ENCODE data around the gene NKIRAS2.

The NKIRAS2 gene

GRCh38 chr17:42026857-42027589 is 7.1 kb downstream of the NKIRAS2 start:
- no peak for DNase-seq (ENCODE audit: low read depth)

- no peak for DNase-seq (ENCODE audit: low read depth)
Observed at GRCh38 chr17:42027590-42027889, 7.7 kb downstream of the NKIRAS2 start.

DNA sequence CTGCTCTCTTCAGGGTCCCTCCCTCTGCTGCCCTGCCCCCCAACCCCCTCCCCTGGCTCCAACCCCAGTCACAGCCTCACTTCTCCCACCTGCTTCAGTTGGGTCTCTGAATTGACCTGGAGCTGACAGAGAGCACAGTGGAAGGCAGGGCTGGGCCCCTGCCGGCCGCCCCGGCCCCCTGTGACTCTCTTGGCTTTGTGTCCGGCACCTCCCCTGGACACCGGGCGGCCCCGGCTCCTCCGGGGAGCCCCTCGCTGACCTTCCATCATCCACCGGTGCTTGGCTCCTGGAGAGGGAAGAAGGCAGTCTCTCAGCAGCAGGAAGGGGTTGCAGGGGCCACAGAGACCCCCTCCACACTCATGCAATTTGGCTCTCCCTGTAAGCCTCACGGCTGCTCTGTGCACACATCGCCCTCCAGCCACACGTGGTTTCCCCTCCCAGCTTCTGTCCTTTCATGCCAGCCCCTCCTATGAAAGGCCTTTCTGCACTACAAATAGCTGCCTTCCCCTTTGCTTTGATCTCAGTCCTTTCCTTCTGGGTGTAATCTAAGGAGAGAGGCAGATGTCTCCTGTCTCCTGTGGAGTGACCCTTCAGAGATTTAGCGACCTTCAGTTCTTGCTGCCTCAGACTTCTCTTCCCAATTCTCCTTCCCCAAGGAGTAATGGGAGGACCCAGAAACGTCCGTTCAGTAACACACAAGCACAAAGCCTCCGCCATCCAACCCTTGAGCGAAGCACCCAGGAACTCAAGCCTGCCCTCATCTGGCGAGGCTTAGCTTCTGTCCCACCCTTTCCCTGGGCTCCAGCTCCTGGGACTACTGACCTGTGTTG is 8.3 kb downstream of the NKIRAS2 start:
- no peak for DNase-seq (ENCODE audit: low read depth)

DNA sequence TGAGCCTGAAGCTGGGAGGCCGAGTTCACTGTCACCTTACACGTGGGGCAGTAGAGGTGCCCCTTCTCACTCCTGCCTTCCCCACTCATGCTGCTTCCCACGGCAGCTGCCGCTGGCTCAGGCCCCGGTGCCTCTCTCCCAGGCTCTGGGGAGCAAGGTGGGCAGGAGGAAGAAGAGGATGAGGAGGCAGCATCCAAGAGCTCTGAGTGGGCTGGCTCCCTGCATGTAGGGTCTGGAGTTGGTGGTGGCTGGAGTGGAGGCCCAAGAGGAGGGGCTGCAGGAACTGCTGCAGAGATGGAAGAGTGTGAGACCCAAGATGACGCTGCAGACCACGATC is 8.9 kb downstream of the NKIRAS2 start:
- DNase-seq (ENCODE audit: low read depth): no peak

DNA sequence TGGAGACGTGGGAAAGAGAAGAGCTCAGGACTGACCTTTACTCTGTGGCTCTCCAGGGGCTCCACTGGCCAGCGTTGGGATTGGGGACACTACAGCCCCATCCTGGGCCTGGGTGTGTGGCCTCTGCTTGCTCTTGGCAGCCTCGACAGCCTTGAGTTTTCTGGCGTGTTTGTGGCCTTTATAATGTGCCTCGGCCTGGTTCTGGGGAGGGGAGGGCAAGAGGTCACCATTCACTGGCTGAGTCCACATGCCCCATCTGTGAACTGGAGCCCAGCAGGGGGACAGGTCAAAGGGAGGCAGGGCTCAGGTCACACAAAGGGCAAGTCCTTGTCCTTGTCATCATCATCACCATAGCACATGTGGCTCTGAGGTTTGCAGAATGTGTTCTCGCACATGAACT is 11.7 kb downstream of the NKIRAS2 start:
- no peak for DNase-seq (ENCODE audit: low read depth)

DNA sequence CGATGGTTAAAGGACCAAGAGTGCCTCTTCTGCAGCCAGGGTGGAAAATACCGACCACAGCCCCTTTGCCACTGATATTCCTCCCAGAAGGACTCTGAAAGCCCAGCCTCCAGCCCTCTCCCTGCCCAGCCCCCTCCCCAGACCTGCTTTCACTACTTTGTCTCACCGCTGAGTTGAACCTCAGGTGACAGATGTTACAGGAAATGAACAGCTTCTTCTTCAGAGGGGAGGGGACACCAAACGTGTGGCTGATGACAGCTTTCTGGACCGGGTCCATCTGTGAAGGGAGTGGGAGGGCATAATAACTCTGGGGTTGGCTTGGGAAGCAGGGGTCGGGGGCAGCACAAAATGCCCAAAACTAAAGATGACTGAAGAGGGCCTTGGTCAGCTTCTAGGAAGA is 14.2 kb downstream of the NKIRAS2 start:
- DNase-seq (ENCODE audit: low read depth): no peak

DNA sequence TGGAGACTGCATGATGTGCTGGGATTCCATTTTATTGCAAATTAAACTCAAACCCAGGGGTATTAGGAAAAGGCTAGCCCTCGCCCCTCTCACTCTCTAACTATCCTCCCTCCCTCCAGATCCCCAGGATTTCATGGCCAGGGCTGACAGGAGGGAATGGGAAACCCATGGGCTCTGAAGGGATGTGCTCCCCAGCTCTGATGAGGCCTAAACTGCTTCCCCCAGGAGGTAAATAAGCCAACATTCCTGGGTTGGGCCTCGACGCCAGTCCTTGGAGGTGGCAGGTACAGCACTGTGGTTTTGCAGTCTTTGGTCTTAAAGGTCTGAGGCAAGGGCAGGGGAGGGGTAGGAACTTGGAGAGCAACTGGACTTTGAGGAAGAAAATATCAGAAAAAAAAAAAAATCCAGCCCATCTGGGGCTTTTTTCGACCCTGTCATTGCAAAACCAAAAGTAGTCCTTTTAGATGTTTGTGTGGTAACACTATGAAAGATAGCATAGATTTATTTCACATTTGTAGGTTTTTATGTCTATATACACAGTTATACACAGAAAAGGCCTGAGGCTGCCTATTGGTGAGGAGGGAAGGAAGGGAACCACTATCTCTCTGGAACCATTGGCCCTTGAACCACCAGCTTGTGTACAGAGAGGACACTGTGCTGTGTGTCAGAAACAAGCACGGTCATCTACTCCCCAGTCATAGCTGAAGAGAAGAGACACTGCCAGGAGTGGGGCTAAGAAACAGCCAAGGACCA is 18.5 kb downstream of the NKIRAS2 start:
- DNase-seq (ENCODE audit: low read depth): no peak

DNA sequence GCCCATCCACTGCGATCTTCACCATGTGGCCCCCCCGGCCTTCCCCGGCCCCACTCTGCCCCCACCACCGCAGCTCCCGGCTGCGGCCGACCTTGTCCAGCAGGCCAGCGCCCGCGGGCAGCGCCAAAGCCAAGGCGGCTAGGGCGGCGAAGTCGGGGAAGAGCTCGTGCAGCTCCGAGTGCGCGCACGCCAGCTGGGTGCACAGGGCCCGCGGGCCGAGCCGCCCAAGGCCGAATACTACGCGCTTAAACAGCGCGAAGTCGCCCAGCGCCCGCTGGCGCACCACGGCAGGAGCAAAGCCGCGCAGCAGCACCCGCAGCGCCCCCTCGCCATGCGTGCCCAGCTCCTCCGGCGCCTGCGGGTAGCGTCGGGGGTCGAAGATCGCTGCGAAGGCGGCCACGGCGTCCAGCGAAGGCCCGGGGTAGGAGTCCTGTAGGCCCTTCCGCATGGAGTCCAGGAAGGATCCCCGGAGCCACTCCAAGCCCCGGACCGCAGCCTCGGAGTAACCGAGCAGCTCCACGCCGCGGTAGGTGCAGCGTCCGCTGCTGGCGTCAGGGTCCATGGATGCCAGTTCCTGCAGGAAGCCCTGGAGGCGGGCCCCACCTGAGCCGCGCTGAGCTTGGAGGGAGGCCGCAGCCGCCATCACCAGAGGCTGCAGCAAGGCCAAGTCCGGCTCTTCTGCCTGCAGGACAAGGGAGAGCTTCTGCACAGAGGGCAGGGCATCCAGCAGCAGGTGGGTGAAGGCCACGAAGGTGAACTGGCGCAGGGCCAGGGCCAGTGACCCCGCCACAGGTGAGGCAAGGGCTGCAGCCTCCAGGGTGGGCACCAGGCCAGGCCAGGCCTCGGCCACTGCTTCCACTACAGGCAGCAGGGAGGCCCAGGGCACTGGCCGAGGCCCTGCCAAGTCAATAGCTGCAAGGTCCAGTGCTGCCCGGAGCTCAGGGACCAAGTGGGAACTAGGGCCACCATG is 20.2 kb downstream of the NKIRAS2 start:
- DNase-seq (ENCODE audit: low read depth): no peak

GRCh38 chr17:42040818-42041217 is 20.9 kb downstream of the NKIRAS2 start:
- DNase-seq (ENCODE audit: low read depth): no peak

DNA sequence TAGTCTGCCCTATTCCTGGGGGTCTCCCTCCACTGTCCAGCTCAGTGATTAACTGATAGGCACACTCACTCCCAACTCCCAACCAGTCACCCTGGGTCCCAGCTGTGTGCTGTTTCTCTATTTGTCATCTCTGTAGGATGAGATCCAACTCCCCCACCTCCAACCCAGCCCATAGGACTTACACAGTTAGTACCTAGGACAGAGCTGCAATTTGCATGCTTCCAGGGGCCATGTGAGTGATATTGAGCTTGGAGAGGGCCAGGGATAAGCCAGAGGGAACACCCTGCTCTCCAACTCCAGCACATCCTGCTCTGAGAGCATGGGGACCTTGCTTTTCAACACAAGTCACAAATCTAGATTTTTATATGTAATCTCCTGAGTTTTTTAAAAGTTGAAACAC is 21.7 kb downstream of the NKIRAS2 start:
- no peak for DNase-seq (ENCODE audit: low read depth)

DNA sequence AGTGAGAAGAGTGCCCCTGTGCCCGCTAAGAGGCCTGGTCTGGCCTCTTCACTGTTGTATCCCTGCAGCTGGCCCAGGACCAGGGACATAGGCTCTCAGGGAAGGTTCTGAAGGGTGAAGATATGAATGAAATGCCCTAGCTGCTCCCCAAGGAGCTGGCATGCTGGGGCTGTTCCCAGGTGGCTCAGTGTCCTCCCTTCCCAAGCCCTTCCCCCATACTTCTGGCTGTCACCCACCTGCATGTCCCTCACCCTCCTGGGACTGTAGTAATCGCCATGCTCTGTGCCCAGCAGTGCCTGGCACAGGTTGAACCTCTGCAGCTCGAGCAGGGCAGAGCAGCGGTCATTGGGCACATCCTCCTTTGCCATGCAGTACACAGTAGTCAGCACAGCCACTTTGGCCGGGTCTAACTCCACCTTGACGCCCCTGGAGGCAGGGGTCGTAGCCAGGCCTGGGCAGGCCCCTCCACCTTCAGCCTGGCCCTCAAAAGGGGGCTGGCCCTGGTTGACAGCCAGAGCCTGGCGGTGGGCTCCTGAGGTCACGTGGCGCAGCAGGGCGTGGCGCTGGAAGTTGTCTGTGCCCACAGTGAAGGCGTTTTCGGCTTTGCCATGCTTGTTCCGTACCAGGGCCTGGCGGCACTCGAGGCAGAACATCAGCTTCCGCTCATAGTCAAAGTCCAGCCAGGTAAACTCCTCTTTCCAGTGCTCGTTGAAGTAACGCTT is 22.9 kb downstream of the NKIRAS2 start:
- DNase-seq (ENCODE audit: low read depth): no peak

- no peak for DNase-seq (ENCODE audit: low read depth)
Observed at GRCh38 chr17:42045719-42046118, 25.8 kb downstream of the NKIRAS2 start.

DNA sequence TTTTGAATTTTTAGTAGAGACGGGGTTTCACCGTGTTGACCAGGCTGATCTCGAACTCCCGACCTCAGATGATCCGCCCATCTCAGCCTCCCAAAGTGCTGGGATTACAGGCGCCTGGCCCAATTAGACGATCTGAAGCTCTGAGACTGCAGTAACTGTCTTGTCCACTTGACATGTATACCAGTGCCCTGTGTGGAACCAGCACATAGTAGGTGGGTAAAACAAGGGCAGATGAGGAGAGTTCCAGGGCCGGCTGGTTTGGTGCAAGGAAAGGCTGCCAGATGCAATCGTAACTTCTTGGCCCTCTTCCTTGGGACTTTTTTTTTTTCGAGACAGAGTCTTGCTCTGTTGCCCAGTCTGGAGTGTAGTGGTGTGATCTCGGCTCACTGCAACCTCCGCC is 27.5 kb downstream of the NKIRAS2 start:
- no peak for DNase-seq (ENCODE audit: low read depth)

GRCh38 chr17:42049834-42050392 is 30.0 kb downstream of the NKIRAS2 start:
- no peak for DNase-seq (ENCODE audit: low read depth)

GRCh38 chr17:42050393-42051012 is 30.6 kb downstream of the NKIRAS2 start, which contains the start of gene C17orf113:
Gene C17orf113, minus strand, starts transcription at chr17:42050601. Its CDS starts 7,225 bp downstream, at chr17:42043376.
- no peak for DNase-seq (ENCODE audit: low read depth)

GRCh38 chr17:42051013-42051400 is 31.1 kb downstream of the NKIRAS2 start:
- DNase-seq (ENCODE audit: low read depth): no peak

- DNase-seq (ENCODE audit: low read depth): no peak
Observed at GRCh38 chr17:42051645-42052044, 31.8 kb downstream of the NKIRAS2 start.

- no peak for DNase-seq (ENCODE audit: low read depth)
Observed at GRCh38 chr17:42052346-42052877, 32.5 kb downstream of the NKIRAS2 start.

DNA sequence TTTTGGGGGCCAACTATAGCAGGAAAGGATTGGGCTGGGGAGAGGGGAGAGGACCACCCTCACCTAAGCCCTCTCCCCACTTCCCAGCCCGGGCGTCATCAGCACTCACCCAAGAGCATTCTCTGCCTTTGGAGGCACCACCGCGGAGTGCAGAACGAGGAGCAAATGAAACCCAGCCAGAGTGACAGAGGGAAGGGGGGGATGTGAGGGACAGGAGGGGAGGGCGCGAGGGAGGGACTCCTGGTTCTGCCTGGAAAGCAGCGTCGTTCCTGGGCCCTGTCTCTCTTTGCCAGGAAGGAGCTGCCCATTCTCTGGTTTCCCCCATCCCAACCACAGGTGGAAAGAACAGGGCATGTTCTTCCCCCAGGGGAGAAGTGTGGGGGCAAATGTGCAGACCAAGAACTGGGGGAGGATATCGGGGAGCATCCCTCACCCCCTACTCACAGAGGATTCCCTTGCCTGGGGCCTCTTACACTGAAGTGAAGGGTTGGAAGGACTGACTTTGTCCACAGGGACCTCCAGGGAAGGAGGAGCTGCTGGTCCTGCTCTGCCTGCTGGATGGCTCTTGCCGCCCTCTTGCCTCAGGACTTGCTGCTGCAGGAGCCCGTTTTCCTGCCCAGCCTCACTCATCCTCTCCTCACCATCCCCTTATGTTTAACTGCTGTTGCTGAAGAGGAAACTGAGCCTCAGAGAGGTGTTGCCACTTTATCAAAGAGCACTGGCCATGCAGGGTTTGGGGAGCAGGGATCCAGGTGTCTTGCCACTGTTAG is 34.0 kb downstream of the NKIRAS2 start:
- DNase-seq (ENCODE audit: low read depth): no peak
